ENCODE measurements around the gene ZNF614. TPM values are rescaled to one million over a fixed set of nuclear protein-coding genes. Genes with fewer than 3 reads are reported as not detected.
A peak's percentile ranks its signal among the peaks of the same experiment; 100 is the strongest.
"Not testable (repeated sequence)": the region's sequence is repeated elsewhere in the genome, so short reads cannot be mapped to it uniquely, and the experiment has no call there.

The ZNF614 gene
- total and polyA plus RNA-seq, 10 donors = 3.0 to 10.9 (median 7.9) TPM

GRCh38 chr19:51978882-51979281 is 49.3 kb downstream of the ZNF614 start:
- TF ChIP-seq CTCF (IDR thresholded peaks at IDR 0.05 in 8 of 11, conservative IDR thresholded peaks at IDR 0.05 in 3 of 11) (no peak), POLR2A (IDR thresholded peaks at IDR 0.05) (no peak), POLR2AphosphoS5 (IDR thresholded peaks at IDR 0.05) (no peak)
- Histone ChIP-seq H3K9me3 (peaks cover 43 to 100% (median 100%) of the 10 kb centered on the region in 8 donors), H3K27me3 (replicated peaks in 1 of 7) (no peaks in the 10 kb centered on the region), H3K27ac (no peak overlapping the region), H3K36me3 (peaks cover 6 to 100% (median 62%) of the 10 kb centered on the region in 6 donors), H3K4me3 (no peak overlapping the region), H3K4me1 (no peaks in the 10 kb centered on the region)
- DNase-seq = no peak
- 91 to 96% (median 95%) methylated on average over 3 to 4 of the region's 4 CpGs for WGBS, 5 donors
- intact Hi-C loops (cut with DNase I; ENCODE audit: low total_unique reads) = no loop called here

GRCh38 chr19:51977346-51977745 is 50.8 kb downstream of the ZNF614 start:
- H3K4me3 ChIP-seq = no peak overlapping the region
- peaks cover 52 to 100% (median 100%) of the 10 kb centered on the region in 8 donors for H3K9me3 ChIP-seq
- H3K27ac ChIP-seq = no peak overlapping the region
- intact Hi-C loops (cut with DNase I; ENCODE audit: low total_unique reads) = no loop called here
- H3K27me3 ChIP-seq (replicated peaks in 1 of 7) = no peaks in the 10 kb centered on the region
- DNase-seq = no peak
- H3K36me3 ChIP-seq = peaks cover 19 to 100% (median 74%) of the 10 kb centered on the region in 6 donors
- WGBS, 5 donors = 83 to 96% (median 91%) methylated on average over 7 of the region's 7 CpGs
- no peaks in the 10 kb centered on the region for H3K4me1 ChIP-seq
- no peak for TF ChIP-seq POLR2AphosphoS5 (IDR thresholded peaks at IDR 0.05)
- TF ChIP-seq CTCF (IDR thresholded peaks at IDR 0.05 in 8 of 11, conservative IDR thresholded peaks at IDR 0.05 in 3 of 11) = no peak
- no peak for TF ChIP-seq POLR2A (IDR thresholded peaks at IDR 0.05)

- peaks cover 52 to 100% (median 100%) of the 10 kb centered on the region in 8 donors for H3K9me3 ChIP-seq
- intact Hi-C loops (cut with DNase I; ENCODE audit: low total_unique reads) = no loop called here
- H3K27me3 ChIP-seq (replicated peaks in 1 of 7) = no peaks in the 10 kb centered on the region
- H3K36me3 ChIP-seq = peaks cover 19 to 100% (median 78%) of the 10 kb centered on the region in 6 donors
- no peaks in the 10 kb centered on the region for H3K4me1 ChIP-seq
- TF ChIP-seq POLR2AphosphoS5 (IDR thresholded peaks at IDR 0.05) (no peak), POLR2A (IDR thresholded peaks at IDR 0.05) (no peak), CTCF (IDR thresholded peaks at IDR 0.05 in 8 of 11, conservative IDR thresholded peaks at IDR 0.05 in 3 of 11) (no peak)
- WGBS, 5 donors = 92 to 97% (median 94%) methylated on average over 3 of the region's 3 CpGs
- H3K27ac ChIP-seq = no peak overlapping the region
- no peak overlapping the region for H3K4me3 ChIP-seq
- no peak for DNase-seq
Measured at GRCh38 chr19:51976852-51977251, 51.3 kb downstream of the ZNF614 start.

GRCh38 chr19:51975787-51976186 is 52.4 kb downstream of the ZNF614 start:
- H3K4me3 ChIP-seq = peak overlapping the region in 1 of 8 donors; percentile 13
- H3K27ac ChIP-seq; intact Hi-C loops (cut with DNase I; ENCODE audit: low total_unique reads); H3K4me1 ChIP-seq; H3K27me3 ChIP-seq (replicated peaks in 1 of 7); DNase-seq: not testable (repeated sequence)
- peaks cover 27 to 100% (median 82%) of the 10 kb centered on the region in 6 donors for H3K36me3 ChIP-seq
- peaks cover 58 to 100% (median 100%) of the 10 kb centered on the region in 8 donors for H3K9me3 ChIP-seq
- 96 to 98% (median 97%) methylated on average over 16 to 17 of the region's 17 CpGs for WGBS, 5 donors

- TF ChIP-seq POLR2AphosphoS5 (IDR thresholded peaks at IDR 0.05) (no peak), POLR2A (IDR thresholded peaks at IDR 0.05) (no peak), CTCF (IDR thresholded peaks at IDR 0.05 in 8 of 11, conservative IDR thresholded peaks at IDR 0.05 in 3 of 11) (no peak)
- H3K27ac ChIP-seq = no peak overlapping the region
- no peaks in the 10 kb centered on the region for H3K27me3 ChIP-seq (replicated peaks in 1 of 7)
- intact Hi-C loops (cut with DNase I; ENCODE audit: low total_unique reads) = no loop called here
- peak overlapping the region in 1 of 8 donors; percentile 41 for H3K4me3 ChIP-seq
- no peaks in the 10 kb centered on the region for H3K4me1 ChIP-seq
- H3K9me3 ChIP-seq = peaks cover 66 to 100% (median 100%) of the 10 kb centered on the region in 8 donors
- H3K36me3 ChIP-seq = peaks cover 57 to 100% (median 94%) of the 10 kb centered on the region in 6 donors
- DNase-seq = no peak
- 96 to 98% (median 97%) methylated on average over 4 of the region's 4 CpGs for WGBS, 5 donors
Measured at GRCh38 chr19:51971624-51972023, 56.6 kb downstream of the ZNF614 start.

All from spleen (tissue), 11 donors.